ENCODE results near the gene SCN8A. TPM values are rescaled to one million over a fixed set of nuclear protein-coding genes. Genes with fewer than 3 reads are reported as not detected.
A peak's percentile ranks its signal among the peaks of the same experiment; 100 is the strongest.
"Not testable (repeated sequence)": the region's sequence is repeated elsewhere in the genome, so short reads cannot be mapped to it uniquely, and the experiment has no call there.

Gene SCN8A
- total RNA-seq, 1 experiment from 2014 or later: 6.4 TPM

GRCh38 chr12:51814311-51815088 lies 223.5 kb downstream of the SCN8A start:
- peak; percentile 66 for DNase-seq (ENCODE audit: low read depth)

DNA sequence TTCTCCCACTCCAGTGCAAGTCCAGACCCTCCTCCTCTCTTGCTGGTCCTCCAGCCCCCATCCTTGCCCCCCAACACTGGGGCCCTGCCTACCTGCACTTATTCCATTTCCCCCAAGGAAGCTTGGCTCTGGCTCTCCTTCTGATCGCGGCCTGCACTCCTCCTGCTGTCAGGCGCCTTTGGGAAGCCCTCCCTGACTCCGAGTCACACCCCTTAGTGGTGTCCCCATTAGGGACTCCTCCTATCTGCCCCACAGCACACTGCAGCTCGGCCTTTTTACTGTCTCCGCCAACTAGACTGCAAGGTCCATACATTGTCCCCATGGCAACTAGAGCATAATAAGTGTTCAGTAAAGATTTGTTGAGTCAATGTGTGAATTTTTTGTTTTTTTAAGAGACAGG lies 224.5 kb downstream of the SCN8A start:
- DNase-seq (ENCODE audit: low read depth): no peak

- DNase-seq (ENCODE audit: low read depth): no peak
These were observed 226.3 kb downstream of the SCN8A start for GRCh38 chr12:51817027-51817953.

GRCh38 chr12:51818086-51818485 lies 227.1 kb downstream of the SCN8A start:
- no peak for DNase-seq (ENCODE audit: low read depth)

DNA sequence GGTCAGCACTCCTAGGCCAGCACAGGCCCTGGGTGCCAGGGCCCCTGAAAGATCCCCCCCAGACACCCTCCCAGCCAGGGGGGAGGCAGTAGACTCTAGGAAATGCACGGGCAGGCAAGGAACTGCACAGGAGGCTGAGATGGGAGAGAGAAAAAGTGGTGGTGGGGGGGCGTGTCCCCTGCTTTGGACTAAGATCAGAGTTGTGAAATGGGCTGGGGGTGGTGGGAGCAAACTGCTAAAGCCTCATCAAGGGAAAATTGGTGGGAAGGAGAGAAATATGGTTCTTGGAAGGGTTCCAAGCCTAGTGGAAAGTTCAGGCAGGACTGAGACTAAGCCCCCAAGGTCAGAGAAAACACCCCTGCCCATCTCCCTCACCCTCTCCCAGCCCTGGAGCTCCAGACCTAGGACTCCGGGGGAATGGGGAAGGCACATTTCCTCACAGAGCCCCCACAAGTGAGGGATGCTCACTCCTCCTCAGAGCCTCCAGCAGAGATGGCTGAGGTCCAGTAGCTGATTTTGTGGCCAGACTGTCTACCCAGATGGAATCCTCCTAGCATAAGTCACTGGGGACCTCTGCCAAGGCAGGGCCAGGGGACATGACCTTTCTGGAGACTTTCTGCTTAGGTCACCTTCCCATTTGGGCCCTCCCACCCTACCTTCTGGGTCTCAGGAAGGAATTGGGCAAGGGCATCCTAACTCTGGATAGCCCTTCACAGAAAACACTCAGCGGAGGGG lies 227.7 kb downstream of the SCN8A start:
- peak; percentile 87 for DNase-seq (ENCODE audit: low read depth)

DNA sequence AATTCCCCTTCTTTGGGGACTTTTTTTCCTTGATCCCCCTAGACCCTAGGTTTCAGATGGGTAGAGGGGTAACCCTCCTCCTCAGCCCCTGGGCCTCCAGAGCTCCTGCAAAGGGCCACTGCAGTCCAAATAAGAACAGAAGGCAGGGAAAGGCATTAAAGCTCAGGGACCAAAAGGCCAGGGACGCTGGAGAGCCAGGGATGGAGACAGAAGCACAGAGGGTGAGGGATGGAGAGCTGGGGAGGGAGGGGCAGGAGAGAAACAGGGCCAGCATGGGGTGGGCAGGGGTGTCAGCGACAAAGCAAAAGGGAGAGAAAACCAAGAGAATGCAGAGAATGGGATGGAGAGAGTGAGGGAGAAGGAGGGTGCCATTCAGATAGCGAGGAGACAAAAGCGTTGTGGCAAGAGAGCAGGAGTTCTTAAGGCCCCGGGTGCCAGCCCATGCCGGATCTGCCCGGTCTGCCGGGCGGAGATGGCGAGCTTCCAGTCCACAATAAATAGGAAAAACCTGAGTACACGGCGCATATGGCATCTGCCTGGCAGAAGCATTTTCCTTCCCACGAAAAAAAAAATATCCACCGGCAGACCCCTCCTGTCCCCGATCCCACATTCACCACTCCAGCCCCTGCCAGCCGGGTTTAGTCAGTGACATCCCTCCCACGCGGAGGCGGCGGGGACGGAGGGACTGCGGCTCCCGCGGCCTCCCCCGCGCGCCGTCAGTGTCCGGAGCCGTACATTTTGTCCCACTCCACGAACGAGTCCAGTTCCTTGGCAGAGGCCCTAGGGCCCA lies 228.9 kb downstream of the SCN8A start:
- DNase-seq (ENCODE audit: low read depth): peak; percentile 59

DNA sequence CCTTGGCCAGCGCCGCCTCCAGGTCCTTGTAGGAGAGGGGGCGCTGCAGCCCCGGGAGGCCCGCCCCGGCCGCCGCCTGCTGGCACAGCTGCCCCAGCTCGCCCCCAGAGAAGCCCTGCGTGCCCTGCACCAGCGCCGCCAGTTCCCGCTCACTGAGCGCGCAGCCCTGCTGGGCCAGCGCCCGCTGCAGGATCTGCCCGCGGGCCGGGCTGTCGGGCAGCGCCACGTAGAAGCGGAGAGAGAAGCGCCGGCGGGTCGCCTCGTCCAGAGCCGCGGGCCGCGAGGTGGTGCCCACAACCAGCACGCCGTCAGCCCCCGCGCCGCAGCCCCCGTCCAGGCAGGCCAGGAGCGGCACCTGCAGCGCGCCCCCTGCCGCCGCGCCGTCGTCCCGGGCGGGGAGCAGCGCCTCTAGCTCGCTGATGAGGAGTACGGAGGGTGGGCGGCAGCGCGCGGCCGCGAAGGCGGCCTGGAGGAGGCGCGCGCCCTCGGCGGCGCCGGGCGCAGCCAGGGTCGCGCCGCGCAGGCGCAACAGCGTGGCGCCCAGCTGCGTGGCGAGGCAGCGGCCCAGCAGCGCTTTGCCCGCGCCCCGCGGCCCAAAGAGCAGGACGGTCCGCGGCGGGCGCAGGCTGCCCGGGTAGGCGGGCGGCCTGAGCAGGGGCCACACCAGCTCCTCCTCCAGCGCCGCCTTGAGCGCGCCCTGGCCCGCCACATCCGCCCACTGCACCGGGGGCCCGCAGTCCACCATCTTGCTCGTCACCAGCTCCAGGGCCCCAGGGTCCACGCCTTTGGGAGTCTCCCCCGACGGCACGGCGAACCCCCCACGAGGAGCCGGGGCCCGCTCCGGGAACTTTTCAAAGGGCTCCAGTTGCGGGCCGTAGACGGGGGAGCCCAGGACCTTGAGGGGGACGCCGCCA lies 229.8 kb downstream of the SCN8A start:
- DNase-seq (ENCODE audit: low read depth): peak; percentile 69

DNA sequence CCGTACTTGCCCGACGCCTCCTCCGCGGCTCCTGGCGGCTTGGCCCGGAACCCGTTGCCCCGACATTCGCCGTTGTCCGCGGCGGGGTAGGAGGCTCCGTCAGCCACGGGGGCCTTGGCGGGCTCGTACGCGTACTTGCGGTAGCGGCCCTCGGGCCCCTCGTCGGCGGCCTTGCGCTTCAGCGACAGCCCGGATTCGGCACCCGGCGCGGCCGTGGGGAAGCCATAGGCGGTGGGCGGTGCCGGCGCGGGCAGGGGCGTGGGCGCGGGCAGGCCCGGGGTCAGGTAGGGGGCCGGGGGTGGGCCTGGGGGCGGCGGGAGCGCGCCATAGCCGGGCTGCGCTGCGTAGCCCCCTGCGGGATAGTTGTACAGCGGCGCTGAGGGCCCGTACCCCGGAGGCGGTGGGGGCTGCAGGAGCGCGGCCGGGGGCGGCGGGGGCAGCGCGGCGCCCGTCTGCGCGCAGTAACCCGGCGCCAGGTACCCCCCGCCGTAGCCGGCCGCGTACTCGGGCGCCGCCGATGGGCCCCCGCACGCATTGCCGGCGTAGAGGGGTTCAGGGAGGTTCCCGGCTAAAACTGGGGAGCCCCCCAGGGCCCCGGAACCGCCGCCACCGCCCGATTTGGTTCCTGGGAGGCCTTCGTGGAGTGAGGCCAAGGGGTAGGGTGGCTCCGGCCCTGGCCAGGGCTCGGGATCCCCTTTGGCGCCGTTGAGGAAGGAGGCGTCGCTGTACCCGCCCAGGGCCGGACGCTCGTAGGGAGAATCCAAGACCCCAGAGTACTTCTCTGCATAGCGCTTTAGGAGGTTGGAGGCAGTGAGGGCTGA lies 230.6 kb downstream of the SCN8A start:
- DNase-seq (ENCODE audit: low read depth): no peak

GRCh38 chr12:51822261-51822616 lies 231.2 kb downstream of the SCN8A start:
- no peak for DNase-seq (ENCODE audit: low read depth)

GRCh38 chr12:51822956-51823355 lies 231.9 kb downstream of the SCN8A start:
- no peak for DNase-seq (ENCODE audit: low read depth)

GRCh38 chr12:51823875-51824565 lies 233.0 kb downstream of the SCN8A start:
- peak; percentile 77 for DNase-seq (ENCODE audit: low read depth)

DNA sequence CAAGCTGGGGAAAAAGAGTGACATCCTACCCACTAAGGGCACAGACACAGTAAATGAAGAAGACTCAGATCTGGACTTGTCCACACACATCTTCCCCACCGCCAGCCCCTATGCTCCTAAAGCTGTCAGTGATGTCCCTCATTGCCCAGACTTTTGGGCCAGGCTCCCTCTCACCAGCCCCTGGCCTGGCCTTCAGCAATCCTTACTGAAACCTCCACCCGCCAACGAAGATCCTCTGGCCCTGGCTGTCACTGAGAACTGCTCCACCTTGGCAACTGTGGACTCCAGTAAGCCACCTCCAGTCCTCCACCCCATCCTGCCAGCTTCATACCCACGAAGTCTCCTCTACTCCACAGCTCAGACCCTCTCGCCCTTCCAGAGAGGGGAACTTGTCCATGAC lies 234.2 kb downstream of the SCN8A start:
- DNase-seq (ENCODE audit: low read depth): no peak

DNA sequence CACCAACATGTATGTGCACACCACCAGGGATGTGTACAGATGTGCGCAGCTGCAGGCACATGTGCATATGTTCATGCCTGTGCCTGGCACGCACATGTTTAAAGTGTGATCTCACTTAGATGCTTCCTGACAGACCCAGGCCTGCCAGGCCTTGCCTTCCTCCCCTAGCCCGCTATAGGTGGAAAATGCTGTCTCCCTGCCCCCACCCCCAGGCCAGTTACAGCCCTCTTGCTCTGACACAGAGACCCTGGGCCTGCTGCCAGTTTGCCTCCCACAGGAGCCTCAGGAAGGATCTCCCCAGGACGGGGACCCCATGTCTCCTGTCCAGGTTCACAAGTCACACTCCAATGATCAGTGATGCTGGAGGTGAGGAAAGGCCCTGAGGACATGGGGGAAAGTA lies 235.8 kb downstream of the SCN8A start:
- DNase-seq (ENCODE audit: low read depth): no peak

DNA sequence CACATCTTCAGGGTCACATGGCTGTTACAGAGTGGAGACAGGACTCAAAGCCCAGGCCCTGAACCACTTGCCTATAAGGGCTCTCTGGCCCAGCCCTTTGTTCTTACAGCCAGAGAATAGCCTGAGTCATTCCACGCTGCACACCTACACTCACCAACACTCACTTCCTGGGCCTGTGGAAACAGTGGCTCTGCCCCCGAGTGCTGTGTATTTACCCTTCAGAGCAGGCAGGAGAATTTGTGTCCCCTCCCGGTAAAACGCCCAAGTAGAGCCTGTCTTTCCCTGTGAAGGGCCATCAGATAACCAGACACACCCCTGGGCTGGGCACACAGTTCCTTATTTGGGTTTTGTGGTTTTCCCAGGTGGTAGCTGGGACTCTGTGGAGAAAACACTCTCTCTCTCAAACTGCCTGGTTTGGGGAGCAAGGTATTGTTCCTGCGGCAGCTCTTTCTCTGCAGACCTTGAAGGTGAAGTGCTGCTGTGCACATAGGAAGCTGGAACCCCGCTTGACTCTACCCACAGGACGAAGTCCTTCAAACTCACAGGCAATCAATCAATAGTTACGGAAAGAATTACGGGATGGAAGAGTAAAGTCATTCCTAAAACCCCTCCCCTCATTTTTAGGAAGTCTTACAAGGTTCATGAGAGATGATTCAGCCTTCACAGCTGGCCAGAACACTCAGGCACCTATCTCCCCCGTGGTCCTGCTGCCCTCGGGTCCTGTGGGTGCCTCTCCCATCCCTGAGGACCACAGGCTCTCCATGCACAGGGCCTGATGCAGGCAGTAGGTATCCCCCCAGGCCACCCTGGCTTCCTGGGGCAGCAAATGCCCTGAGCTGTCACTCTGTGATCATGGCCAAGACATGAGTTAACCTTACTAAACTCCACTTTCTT lies 237.1 kb downstream of the SCN8A start:
- peak; percentile 68 for DNase-seq (ENCODE audit: low read depth)

GRCh38 chr12:51829011-51829481 lies 238.0 kb downstream of the SCN8A start:
- DNase-seq (ENCODE audit: low read depth): no peak

DNA sequence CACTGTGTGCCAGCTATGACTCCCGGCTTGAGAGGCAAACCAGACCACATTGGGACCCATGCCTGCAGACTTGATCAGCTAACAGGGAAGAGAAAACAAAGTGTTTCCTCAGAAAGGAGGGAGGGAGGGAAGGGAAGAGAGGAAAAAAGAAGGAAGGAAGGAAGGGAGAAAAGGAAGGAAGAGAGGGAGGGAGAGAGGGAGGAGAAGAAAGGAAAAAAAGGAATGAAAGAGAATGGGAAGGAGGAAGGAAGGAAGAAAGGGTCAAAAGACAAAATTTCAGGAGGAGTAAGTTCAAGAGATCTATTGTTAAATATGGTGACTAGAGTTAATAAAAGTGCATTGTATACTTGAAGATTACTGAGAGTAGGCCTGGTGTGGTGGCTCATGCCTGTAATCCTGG lies 238.6 kb downstream of the SCN8A start:
- no peak for DNase-seq (ENCODE audit: low read depth)

DNA sequence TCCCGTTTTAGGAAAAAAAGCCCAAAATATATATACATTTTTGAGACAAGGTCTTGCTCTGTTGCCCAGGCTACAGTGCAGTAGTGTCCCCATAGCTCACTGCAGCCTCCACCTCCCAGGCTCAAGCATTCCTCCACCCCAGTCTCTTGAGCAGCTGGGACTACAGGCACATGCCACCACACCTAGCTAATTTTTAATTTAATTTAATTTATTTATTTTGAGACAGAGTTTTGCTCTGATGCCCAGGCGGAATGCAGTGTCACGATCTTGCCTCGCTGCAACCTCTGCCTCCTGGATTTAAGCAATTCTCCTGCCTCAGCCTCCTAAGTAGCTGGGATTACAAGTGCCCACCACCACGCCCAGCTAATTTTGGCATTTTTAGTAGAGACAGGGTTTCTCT lies 240.8 kb downstream of the SCN8A start:
- not testable (repeated sequence) for DNase-seq (ENCODE audit: low read depth)

Data from M059J (cell line).